HepG2 (cell line): ENCODE data around the gene POLQ.

ENCODE experiments used
- CTCF ChIP-seq: sonication (generic); formaldehyde crosslinking; IDR thresholded peaks from 2 replicates; pipeline ENCODE4 v1.5.0; 2020; ENCODE audit warnings: mild to moderate bottlenecking, missing genetic modification reagents, moderate library complexity
- EZH2 ChIP-seq: conservative IDR thresholded peaks from 2 replicates; pipeline ENCODE4 v1.6.1; 2012; ENCODE audit warnings: mild to moderate bottlenecking, low read depth, low read length, moderate library complexity
- MXI1 ChIP-seq: IDR thresholded peaks from 3 replicates; pipeline ENCODE4 v1.6.1; 2012; ENCODE audit warnings: low read depth, low read length, inconsistent platforms, borderline replicate concordance
- PTBP1 ChIP-seq: fragments of 200-400 bp; formaldehyde crosslinking; IDR thresholded peaks from 2 replicates; pipeline ENCODE4 v1.6.1; 2018; ENCODE audit warnings: low read length, low read depth; ENCODE audit not compliant: poor library complexity, severe bottlenecking
- TBL1XR1 ChIP-seq: fragments of 150-350 bp; IDR thresholded peaks from 2 replicates; pipeline ENCODE4 v1.6.1; 2014; ENCODE audit warnings: borderline replicate concordance, low read length; ENCODE audit not compliant: partially characterized antibody
- ZNF12 ChIP-seq: sonication (generic); formaldehyde crosslinking; IDR thresholded peaks from 2 replicates; pipeline ENCODE4 v1.5.0; 2020; ENCODE audit warnings: missing genetic modification reagents

GRCh38 chr3:121431726-121432517 is 113.9 kb downstream of the POLQ start:
- TF ChIP-seq CTCF (no peak), TBL1XR1 (no peak), EZH2 (no peak), MXI1 (no peak), ZNF12 (CRISPR knock-in tag) (no peak), PTBP1 (no peak)
